ENCODE measurements around the gene PPHLN1.

The PPHLN1 gene

DNA sequence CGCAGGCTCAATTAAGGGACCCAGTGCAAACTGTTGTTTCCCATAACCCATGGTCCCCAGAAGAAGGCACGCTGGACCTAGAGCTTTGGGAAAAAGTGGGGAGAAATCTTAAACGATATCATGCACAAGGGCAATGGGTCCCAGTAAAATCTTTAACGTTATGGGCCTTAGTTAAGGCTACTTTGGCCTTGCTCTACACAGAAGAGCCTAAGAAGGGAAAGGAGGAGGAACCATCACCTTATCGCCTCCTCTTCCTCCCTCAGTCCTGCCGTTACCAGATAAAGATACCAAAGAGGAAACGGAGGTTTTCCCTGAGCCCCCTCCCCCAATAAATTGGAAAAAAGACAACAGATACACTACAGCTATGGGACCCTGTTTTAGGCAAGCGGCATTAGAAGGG is 116.9 kb downstream of the PPHLN1 start:
- no peak for DNase-seq

DNA sequence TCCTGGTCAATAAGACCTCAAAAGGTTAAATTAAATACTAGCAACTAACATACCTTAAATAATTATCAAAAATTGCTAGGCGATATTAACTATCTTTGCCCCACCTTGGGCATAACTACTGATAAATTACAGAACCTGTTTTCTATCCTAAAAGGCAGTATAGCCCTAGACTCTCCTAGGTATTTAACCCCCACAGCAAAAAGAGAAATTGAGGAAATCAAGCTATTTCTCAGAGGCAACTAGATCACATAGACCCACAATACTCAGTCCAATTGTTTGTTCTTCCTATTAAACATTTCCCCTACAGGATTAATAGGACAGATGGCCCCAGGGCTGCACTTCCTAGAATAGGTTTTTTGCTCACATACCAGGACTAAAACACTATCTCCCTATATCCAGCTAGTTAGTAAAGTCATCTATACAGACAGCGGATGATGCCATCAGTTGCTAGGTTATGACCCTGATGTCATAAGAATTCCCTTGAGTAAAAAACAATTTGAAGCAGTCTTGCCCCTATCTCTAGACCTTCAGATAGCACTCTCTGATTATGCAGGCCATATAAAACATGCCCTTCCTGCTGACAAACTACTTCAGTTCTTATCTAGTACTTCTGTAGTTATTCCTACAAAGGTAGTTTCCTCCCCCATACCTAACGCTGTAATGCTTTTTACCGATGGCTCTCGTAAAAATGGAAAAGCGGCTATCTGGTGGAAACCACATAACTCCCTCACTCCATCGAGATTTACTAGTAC is 118.4 kb downstream of the PPHLN1 start:
- DNase-seq = no peak

DNA sequence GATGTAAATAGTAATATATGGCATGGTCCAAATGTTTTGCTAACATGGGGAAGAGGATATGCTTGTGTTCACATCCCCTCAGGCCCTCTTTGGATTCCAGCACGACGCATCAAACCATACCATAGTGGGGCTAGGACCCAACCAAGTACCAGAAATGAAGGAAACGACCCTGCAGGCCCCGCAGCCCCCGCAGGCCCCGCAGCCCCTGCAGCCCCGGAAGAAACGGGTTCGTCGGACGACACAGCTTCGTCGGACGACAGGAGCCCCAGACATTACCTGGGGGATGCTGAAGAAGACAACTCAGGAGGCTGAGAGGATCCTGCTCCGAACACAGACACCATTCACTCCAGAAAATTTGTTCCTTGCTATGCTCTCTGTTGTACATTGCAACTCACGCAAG is 119.9 kb downstream of the PPHLN1 start:
- no peak for DNase-seq

DNA sequence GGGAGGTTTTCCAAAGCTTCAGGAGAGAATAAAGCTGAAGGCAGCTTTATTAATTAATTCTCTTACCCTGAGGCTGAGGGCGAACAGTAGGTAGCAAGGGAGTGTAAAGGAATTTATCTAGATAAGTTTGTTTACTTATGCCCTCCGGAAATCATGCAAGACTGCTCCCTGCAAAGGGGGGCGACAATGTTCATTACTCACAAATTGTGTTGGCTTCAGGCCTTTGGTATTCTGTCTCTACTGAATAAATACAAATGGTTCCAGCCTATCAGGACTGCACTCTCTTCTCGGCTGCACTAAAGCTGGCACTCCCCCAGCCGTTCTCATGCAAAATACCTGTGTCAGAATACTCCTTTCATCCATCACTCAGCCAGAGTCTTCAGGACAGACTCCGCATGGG is 120.8 kb downstream of the PPHLN1 start:
- DNase-seq = no peak

DNA sequence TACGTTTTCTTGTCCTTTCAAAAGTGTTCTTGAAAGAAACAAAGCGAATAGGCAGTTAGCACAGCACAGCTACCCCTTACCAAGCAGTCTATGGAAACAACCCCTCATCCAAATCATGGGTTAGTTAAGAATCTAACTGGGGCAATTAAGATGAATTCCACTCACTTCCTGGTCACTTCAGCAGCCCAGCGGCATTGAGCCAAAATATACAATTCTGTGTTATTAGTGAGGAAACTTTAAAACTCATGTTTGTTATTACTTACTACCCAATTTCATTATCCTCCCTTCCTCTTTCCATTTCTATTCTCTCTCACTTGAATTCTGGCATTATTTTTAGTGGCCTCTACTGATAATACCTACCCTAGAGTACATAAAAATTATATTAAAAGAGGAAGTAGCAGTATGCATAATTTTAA is 121.4 kb downstream of the PPHLN1 start:
- DNase-seq = no peak

DNA sequence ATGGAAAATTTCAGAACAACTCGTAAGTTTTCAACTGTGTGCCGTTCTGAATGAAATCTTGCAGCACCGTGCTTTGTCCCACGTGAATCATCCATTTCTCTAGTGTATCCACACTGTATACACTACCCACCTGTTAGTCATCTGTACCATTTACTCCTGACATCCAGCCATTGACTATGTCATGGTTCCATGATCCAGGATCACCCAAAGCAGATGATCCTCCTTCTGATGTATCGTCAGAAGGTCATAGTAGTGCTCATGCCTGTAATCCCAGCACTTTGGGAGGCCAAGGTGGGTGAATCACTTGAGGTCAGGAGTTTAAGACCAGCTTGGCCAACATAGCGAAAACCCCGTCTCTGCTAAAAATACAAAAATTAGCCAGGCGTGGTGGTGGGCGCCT is 122.9 kb downstream of the PPHLN1 start:
- no peak for DNase-seq

DNA sequence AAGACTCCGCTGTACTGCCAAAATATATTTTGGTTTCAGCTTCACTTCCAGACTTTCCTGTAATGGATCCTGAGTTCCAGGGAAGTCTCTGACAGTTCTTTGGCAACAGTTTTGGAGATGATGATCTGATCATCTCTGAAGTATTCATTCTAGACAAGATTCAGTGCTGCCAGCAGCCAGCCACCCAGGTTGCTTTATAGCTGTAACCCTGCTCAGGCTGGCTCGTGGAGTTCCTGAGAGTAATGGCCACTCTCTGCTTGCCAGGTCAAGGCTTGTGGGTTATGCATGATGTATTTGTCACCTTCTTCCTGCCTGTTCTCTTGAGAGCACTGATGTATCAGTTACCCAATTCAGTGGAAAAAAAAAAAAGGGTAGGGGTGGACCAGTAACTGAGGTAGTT is 124.3 kb downstream of the PPHLN1 start:
- no peak for DNase-seq

DNA sequence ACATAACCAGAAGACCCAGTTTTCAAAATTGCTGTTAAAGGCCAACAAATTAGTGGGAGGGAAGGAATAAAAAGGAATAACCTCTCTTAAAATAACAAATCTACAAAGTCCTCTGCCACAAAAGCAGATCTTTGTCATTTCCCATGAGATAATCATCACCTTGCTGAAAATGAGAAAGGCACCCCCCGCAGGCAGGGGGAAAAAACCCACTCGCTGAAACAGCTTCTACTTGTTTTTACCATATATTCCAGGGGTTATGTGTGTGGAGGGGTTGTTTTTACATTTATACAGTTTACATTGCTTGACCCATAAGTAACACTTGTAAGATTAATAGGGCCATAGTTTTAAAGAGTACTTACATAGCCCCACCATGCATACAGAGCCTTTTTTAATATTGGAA is 132.6 kb downstream of the PPHLN1 start:
- DNase-seq = no peak

DNA sequence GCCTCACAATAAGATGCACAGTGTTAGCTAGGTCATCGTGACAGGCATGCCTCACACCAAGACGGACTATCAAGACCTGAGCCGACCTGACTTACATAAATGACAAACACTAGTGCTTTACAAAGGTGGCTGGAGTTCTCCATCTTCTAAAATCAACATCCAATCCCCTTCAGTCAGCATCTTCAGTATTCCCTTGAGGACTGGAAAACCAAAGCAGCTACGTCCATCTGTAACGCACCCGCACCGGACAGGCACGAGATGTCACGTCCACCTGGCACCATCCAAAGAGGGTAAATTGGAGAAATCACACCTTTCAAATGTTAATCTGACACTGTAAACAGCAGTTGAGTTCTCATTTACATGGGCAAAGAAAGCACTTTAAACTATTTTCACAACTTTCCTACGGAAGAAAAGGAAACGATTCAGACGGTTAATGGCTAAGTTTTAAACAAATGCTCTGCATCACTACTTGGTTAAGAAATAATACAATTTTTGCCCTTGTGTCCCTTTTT is 133.4 kb downstream of the PPHLN1 start:
- DNase-seq = no peak

DNA sequence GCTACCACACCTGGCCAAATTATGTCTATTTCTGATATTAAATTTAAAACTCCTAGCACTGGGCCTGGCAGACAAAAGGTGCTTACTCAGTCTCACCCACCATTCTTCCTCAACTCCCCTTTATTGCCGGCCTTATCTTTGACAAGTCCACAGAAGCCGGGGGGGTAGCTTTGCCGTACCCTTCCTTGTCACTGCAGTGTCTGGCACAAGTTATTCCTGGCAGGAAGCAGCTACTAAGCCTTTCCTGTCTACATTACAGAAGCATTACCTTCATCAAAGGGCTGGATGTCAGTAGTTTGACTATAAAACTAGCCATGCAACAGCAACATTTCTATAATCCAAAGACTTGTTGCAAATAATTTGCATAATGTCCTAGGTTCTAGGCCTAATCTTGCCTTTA is 136.5 kb downstream of the PPHLN1 start:
- no peak for DNase-seq

DNA sequence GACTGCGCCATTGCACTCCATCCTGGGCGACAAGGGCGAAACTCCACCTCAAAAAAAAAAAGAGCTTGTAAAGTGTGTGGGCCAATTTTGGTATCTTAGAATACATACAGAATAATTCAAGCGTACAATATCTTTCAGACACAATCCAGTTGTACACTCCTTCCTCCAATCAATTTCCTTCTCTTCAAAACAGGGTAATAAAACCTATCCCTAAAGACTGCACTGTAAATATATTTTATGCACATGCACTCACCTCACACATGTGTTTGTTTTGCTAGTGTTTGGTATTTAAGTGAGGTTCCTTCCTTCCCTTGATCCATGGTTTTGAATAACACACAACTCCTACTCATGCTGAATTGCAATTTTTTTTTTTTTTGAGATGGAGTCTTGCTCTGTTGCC is 137.7 kb downstream of the PPHLN1 start:
- no peak for DNase-seq

DNA sequence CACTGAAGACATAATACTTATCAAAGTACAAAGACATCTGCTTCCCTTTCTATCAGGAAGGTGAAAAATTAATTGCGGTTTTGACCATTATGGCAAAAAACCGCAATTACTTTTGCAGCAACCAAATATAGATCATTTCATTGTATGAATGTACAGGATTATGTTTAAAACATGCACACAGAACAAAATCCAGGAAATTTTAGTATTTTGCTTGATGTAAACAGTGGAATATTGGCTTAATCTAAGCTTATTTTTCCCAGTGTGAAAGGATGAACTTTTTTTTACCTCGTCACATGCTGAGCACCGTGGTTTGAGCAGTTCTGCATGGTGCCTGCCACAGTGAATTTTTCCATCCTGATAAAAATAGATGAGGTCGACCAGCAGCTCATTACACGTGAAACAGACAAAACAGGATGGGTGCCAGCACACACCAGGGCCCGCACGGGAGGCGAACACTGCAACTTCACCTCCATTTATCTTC is 142.4 kb downstream of the PPHLN1 start:
- no peak for DNase-seq

DNA sequence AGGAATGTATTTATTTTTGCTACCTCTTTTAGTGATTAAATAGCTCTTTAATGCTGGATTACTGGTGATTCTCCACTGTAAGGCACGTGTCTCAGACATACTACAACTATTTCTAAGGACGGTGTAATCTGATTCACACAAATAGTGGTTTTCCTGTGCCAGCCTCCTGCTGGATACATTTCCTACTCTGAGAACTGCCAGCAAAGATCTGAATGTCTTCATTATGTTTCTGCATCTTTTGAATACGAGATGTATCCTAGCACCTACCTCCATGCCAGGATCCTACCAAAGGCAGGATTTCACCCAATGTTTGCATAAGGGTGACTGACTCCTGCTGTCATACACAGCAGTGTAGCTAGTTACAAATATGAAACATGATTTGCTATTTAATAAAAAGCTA is 143.0 kb downstream of the PPHLN1 start:
- no peak for DNase-seq

DNA sequence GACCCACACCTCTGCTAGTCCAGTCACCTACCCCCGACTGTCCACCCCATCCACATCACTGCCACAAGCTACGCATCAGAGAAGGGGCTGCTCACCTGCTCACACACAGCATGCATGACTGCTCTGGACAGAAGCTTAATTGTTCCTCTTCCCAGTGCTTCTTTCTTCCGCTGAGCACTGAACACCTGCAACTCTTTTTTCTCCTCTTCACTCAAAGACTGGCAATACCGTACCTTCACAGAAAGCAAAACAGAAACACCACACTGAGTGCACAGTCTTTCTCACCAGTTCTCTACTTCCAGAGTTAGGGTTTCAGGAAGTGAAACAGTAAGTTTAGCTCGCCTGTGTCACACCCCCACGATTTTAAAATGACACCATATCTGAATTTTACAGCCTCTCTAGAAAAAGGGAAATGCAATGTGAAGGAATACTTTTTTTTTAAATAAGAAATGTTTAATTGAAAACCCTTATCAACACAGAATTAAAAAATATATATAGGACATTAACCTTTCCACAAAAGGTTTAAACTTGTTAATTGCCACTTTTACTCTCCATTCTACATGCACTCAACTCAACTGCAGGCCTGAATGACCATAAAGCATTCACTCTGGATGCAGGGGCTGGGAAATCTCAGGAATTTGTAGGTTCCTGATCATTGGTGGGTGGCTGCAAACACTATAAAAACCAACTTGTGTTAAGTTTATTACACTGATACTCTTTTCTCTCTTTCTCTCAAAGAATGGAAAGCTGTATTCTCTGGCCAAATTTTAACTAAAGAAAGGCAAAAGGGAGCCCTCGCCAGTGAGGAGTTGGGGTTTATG is 143.6 kb downstream of the PPHLN1 start:
- DNase-seq = no peak

DNA sequence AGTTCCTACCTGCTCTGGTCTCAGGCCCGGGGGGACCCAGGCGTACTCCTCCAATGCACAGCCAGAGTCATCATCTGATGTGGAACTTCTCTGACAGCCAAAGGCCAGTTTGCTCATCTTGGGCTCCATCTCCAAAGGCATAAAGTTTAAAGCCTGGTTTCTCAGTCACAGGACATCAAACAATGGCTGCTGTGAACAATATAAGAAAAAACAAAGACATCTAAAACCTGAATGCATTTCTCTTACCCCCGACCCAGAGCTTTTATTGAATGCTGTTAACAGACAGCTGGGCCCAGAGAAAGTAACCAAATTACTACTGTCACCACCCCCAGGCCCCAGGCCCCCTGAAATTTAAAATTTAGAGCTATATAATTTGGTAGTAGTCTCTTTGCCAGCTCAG is 146.4 kb downstream of the PPHLN1 start:
- no peak for DNase-seq

DNA sequence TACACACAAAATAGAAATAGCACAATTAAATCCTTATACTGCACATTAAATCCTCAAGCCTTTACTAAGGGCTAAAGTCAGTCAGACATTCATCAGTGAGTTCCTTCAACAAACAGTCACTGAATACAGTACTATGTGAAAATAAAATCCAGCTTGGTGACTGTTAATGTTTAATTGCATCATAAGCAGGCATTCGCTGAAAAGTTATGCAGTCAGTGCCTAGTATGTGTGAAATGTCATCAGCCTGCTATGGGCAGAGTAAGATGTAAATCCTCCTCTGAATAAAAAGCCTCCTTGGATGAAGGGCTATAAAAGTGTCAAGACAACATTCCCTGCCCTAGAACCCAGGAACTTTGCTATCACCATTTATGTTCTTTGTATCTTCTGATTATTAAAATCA is 147.2 kb downstream of the PPHLN1 start:
- peak; percentile 76 for DNase-seq

DNA sequence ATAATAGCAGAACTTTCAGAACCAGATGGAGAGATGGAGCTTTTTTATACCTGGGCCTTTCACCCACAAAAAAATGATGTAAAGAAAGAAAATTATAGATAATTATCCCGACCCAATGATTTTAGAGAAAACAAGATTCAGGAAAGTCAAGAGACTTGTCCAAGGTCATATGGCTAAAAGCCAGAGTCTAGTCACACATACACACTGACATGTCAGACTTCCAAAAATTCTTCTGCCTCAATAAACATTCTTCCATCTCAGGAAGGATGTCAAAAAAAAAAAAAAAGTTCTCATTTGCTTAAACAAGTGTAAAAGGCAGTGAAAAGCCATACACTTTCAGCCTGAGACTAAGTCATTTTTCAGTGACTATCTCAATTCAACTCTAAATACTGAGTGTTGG is 147.6 kb downstream of the PPHLN1 start:
- peak; percentile 30 for DNase-seq

DNA sequence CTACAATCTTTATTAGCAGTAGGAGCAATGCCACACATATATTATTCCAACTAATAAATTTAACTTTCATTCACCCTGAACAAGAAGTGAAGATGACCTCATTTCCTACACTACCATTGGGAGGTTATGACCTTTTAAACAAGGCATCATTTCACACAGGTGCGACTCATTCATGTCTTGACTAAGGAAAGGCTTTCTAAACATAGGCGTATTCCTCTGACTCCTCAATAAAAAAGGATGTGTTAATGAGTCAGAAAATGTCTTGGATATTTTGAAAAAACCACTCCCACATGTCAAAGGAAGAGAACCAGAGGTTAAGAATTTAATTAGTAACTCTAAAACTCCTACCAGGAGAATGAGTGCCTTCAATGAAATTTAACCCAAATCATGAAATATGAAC is 148.4 kb downstream of the PPHLN1 start:
- peak; percentile 73 for DNase-seq

DNA sequence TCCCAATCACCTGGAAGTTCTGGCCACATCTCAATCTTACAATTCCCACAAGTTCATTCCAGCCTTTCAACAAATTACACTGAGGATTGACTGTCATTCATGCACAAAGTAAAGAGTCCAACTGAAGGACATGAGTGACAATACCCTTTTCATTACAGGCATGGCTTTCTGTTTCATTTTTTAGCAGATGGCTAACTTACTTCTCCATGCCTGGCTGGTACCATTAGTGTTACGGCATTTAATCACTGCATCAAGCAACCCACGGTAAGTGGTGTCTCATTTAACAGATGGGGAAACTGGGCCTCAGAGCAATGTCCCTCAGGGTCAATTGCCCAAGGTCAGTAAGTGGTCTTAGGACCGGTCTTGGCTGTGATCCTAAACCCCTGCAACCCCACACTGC is 149.1 kb downstream of the PPHLN1 start:
- no peak for DNase-seq

DNA sequence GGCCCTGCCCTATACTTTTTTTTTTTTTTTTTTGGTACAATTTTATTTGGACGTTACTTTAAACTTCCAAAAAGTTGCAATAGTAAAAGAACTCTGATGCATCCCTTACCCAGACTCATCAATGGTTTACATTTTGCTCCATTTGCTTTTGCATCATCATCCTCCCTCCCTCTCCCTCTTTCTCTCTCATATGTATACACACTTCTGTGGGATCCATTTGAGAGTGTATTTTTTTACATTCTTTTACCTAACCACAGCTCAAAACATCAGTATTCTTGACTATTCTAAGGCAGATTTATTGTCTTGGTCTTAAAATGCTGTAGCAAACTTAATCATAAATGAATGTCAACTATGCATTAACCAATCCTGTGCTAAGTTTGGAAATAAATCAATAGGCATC is 152.0 kb downstream of the PPHLN1 start:
- peak; percentile 55 for DNase-seq

DNA sequence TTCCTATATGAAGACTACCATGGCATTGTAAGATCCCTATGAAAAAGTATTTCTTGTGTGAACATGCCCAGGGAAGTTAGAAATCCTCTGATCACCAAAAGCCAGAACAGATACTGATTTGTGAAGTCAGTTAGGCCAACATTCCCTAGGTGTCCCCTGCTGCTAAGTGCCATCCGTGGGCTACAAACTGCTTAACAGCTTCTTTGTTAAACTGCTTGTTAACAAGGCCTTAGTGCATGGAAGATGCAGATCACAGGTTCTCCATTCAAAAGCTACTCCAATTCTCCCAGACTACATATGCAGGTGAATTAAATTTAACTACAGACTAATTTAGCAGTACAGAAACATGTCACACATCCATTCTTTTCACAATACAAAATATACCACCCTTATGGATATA is 155.4 kb downstream of the PPHLN1 start:
- no peak for DNase-seq

DNA sequence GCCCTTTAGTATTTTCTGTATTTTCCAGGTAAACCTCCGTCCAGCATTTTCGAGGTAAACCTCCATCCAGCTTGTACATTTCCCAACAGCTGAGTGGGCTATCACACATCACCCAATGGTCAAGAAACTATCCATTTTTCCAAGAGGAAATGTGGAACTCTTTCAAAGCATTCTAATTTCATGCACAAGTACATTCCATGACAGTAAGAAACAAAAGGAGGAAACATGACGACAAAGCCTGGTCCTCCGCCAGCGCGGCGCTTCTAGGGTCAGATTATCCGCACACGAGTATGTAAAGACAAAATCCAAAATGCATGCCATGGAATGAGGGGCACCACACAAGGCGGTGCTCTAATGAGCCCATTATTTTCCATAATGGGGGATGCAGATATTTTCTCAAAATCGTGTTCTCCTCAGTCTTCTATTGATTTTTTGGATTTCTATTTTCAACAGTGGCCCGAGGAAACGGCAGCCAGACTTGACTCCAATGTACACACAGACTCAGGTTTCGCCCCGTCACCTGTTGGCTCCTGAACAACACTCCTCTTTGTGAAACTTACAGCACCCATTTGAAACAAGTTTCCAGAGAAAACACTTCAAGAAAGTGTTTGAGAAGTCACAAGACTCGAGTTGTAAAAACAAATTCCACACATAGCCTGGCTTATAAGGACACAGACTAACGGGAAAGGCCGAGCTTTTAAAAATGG is 156.2 kb downstream of the PPHLN1 start:
- peak; percentile 33 for DNase-seq
